GM19372 (cell line): ENCODE data around the gene VARS2.
"Not testable (repeated sequence)": the region's sequence is repeated elsewhere in the genome, so short reads cannot be mapped to it uniquely, and the experiment has no call there.

Source experiments
- ATAC-seq: cut with Tn5 transposase; IDR thresholded peaks from one replicate; pipeline ENCODE4 v1.9.1; 2021; ENCODE audit warnings: mild to moderate bottlenecking, low read depth, moderate library complexity; ENCODE audit not compliant: unreplicated experiment

VARS2 gene

DNA sequence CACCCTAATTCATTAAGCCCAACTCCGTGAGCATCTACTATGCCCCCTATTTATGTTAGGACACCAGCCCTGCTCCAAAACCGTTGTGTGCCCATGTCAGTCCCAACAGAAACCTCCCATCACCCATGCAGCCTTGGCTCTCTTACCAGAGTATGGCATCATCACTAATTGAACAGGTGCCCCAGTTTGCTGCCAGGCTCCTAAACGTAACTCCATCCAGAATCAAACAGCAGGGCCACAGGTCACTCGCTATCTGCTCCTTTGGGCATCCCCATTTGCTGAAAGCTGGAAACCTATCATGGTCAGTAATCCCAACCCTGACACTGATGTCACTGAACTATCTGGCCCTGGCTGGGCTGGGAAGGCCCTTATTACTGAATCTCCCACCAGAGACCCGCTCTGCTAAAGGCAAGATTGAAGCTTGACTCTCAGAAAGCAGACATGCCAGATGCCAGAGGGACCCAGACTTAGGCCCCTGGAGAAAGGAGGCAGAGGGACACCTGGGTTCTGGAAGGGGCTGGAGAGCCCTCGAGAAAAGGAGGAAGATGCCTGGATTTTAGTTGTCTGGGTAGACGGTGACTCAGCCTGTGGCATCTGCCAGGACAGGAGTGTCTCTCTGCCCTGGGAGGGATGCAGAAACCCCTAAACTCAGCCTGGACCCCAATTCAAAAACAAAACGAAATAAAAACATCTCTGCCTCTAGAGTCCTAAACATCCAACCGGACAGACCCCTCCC, 40.8 kb downstream of the VARS2 start:
- ATAC-seq = no peak

DNA sequence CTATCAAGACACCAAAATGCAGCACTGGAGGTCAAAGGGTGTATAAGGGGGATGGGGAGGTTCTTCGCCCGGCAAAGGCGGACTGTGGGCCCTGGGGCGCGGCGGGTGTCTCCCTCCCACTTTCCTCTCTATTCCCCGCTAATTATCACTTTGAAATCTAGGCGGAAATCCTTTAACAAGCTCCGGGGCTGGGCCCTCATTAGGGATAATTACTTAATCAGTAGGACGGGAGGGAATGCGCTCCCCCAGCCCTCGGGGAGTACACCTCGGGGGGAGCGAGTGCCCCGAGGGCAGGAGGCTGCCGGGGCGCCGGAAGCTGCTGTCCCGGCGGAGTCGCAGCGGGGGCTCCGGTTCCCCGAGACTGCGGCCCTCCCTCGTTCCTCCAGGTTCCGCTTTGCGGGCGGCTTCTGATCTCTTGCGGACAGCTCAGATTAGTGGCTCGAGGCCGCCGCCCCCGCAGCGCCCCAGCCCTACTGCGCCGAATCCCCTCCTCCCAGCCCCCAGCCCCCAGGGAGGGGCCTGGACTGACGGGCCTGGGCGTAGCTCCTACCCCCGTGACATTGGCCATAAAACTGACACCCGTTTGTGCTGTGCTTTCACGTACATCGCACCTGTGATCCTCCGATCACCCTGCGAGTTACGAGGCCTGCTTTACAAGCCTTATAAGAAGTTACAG, 41.5 kb downstream of the VARS2 start:
- ATAC-seq = peak; percentile 61

DNA sequence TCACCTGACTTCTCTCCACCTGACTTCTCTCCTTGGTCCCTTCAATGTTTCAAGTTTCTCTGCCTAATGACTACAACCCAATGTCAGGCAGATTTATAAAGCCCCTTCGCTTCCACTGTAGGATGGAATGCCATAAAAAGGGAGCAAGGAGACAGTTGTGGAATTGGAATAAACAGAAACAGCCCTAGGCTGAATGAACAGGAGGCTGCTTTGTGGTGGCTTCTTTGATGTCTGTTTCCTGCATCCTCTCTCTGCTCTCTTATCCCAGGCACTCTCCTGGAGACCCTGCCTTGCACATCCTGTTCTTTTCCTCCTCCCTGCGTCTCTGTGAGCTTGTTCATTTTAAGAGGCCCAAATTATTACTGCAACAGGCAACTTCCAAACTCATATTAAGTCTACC, 43.7 kb downstream of the VARS2 start:
- ATAC-seq = no peak

DNA sequence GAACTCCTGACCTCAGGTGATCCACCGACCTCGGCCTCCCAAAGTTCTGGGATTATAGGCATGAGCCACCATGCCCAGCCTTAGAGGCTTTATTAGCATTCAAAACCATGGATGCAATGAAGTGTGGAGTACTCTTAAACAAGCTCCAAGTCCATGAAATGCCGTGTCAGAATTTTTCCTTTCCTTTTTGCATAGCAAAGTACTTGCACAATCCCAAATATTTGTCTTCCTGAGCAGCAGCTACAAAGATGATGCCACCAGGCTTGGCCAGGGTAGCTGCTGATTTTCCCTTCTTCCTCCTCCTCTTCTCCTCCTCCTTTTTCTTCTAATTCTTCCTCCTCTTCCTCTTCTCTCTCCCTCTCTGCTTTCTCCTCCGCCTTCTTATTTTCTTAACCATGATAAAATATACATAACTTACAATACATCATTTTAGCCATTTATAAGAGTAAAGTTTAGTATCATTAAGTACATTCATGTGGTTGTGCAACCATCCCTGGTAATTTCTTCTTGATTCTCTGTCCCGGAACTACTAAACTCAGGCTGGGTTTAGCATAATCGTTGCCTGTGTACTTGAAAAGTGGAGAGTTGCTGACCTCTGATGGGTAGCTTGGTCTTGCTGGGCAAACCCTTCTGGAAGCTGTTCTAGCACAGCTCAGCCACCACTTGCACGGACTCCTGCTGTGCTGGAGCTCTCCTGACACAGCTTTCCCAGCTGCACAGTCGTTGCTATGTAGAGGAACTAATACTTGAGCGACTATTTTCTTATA, 47.1 kb downstream of the VARS2 start:
- no peak for ATAC-seq

DNA sequence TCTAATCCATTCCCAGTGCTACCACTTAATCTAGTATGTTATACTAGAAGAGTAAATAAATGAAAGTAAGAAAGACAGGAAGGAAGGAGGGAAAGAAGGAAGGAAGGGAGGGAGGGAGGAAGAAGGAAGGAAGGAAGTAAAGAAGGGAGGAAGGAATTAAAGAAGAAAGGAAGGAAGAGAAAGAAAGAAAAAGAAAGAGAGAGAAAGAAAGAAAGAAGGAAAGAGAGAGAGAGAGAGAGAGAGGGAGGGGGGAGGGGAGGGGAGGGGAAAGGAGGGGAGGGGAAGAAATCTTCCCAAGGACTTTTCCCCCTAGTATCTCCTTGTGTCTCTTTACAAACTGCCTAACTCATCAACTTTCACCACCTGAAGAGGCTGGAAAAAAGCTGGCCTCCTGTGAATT, 48.7 kb downstream of the VARS2 start:
- ATAC-seq = no peak

GRCh38 chr6:30963641-30964040, 49.6 kb downstream of the VARS2 start:
- ATAC-seq = no peak

- no peak for ATAC-seq
These were observed 50.0 kb downstream of the VARS2 start for GRCh38 chr6:30964075-30964474.

GRCh38 chr6:30965140-30965601, 51.1 kb downstream of the VARS2 start:
- ATAC-seq = no peak

- ATAC-seq = no peak
These were observed 52.1 kb downstream of the VARS2 start for GRCh38 chr6:30966154-30966553.

GRCh38 chr6:30969171-30969570, 55.1 kb downstream of the VARS2 start:
- not testable (repeated sequence) for ATAC-seq

- no peak for ATAC-seq
These were observed 56.9 kb downstream of the VARS2 start for GRCh38 chr6:30970946-30971345.

GRCh38 chr6:30972816-30973215, 58.8 kb downstream of the VARS2 start:
- no peak for ATAC-seq

- ATAC-seq = no peak
These were observed 60.6 kb downstream of the VARS2 start for GRCh38 chr6:30974490-30975252.
